OCI-M2 (cell line): Measurements from ENCODE around the gene NEFH.

ENCODE experiments used
- DNase-seq: peaks from one replicate; lab custom pipeline; 2025; ENCODE audit not compliant: unreplicated experiment; lab: John Stamatoyannopoulos, UW

The NEFH gene

DNA sequence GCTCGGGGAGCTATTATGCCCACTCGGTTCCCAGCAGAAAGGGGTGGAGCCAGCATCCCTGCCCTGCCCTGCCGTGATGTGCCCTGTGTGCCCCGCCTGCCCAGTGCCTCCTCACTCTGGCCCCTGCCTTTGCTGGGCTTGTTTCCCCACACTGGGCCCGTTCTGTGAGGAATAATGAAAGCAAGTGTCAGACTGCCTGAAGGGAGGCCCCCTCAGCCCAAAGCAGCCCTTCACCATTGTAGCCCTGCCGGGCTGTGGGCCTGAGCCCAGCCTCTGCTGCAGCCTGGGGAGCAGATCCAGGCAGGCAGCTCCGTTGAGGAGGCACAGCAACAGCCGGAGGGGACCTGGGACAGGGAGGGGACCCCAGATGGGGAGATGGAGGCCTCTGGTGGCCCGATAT is 20.2 kb upstream of the NEFH start:
- DNase-seq: no peak

DNA sequence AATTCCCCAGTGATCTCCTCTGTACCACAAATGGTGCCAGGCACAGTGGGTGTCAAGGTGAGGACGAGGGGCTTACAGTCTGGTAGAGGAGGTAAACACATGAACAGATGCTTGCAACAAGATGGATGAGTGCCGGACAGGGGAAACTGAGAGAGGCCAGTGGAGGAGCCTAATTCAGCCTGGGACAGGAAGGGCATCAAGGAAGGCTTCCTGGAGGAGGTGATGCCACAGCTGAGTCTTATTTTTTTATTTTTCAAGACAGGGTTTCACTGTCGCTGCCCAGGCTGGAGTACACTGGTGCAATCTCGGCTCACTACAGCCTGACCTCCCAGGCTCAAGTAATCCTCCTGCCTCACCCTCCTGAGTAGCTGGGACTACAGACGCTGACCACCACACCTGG is 18.8 kb upstream of the NEFH start:
- DNase-seq: no peak

DNA sequence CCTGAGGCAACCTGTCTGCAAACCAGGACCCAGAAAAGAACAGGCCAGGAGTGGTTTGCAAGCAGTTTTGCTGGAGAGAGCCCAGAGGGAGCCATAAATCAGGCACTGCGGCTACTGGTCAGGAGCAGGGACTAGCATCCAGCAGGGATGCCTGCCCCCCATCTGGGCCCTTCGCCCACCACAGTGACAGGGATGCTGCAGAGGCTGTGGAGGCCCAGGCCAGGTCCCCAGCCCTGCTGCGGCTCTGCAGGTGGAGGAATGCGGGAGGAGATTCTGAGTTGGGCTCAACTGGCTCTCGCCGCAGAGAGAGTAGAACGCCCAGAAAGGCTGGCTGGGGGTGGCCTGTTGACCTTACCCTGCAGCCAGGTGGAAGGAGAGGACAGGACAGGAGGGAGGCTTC is 16.4 kb upstream of the NEFH start:
- DNase-seq: no peak

DNA sequence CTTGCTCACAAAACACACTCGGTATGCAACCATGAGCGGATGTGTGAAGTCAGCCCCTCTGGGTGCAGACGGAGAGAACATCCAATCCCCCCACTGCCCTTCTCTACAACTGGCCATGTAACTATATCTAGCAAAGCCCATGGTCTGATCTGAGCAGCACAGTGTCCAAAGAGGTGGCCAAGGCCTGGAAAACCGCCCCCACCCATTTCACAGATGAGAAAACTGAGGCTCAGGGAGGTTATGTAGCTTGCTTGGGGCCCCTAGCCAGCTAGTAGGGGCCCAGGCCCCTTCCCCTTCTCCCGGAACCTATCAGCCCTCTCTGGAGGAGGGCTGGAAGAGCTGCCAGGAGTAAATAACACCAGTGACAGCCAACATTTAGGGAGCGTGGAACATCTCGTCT is 15.4 kb upstream of the NEFH start:
- no peak for DNase-seq

DNA sequence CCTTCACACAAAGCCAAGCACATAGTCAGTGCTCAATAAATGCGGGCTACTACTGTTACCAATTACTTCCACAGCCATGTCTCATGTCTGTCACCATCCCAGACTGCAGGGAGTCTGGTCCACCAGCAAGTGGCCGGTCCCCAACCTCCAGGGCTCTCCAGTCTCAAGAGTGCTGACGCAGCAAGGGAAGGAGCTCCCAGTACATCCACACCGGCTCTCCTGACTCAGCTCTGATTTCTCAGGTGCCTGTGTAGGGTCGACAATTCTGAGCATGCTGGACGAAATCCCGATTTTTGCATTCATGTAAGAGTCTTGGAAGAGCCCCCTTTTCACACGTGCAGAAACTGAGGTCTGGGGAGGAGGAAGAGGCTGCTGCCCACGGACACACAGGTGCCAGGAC is 10.3 kb upstream of the NEFH start:
- no peak for DNase-seq

DNA sequence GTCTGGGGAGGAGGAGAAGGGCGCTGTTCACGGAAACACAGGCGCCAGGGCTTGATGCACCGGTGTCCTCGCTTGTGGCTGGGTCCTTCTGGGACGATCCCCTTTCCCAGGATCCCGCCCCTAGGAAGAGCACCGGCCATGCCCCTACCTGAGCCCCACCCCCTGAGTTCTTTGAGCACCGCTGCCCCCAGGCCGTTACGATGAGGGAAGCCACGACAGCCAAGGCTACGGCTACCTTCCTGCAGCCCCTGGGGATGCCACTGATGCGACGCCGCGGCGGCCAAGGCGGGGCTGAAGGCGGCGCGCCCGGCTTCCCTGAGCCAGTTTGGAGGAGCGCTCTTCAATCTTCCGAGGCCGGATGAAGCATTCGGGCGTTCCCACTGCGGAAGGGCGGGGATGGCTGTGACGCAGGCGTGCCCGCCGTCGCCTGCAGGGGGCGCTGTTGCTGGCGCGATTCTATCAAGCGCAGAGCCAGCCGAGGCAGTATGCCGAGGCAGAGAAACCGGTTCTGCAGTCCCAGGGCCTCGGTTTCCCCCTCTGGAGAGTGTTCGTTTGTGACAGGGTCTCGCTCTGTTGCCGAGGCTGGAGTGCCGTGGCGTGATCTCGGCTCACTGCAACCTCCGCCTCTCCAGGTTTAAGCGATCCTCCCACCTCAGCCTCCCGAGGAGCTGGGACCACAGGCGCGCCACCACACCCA is 9.7 kb upstream of the NEFH start:
- DNase-seq: no peak

DNA sequence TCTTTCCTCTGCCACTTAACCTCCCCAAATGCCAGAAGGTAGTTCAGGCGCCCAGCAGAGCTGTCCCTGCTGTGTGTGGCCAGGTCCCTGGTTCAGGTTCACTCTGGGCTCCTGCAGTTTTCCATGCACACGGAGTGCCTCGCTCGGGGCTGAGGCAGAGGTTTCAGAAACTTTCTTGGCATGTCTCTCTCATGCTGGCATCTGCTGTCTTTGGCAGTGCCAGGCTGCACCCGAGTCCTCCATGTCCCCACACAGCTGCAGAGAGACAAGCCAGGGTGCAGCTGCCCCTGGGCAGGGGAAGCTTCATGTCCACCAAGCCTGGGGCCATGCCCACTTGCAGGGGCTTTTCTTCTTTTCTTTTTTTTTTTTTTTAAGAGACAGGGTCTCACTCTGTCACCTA is 7.0 kb upstream of the NEFH start:
- DNase-seq: no peak

DNA sequence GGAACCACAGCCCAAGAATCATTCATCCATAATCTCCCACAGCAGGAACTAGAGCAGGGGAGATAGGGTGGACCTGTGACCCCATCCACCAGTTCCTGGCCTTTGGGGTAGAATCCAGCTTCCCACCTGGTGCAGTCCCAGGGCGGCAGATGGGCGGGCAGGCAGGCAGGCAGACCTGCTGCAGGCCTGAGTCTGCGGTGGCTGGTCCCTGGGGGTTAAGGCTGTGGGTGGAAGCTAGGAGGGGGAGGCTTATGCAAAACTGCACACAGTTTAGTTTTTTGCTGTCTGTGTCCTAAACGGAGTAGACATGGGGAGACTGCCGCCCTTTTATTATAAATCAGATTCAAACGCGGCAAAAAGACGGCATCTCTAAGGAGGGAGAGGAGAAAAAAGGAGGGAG is 4.5 kb upstream of the NEFH start:
- DNase-seq: no peak

DNA sequence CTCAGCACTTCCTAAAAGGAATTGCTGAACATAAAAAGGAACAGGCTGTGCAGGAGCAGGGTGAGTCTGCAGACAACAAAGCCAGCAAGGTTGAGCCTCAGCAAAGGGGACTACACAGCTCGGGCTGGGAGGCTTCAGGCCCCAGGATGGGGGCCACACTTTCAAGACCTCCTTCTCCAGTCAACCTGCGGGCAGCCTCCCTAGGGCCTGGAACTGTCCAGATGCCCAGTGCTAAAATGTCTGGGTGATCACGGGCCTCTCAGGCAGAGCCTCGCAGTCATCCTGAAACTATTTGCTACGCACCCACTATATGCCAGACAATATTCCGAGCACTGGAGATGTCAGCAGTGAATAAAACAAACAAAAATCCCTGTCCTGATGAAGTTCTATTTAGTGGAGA is 3.9 kb upstream of the NEFH start:
- DNase-seq: no peak

DNA sequence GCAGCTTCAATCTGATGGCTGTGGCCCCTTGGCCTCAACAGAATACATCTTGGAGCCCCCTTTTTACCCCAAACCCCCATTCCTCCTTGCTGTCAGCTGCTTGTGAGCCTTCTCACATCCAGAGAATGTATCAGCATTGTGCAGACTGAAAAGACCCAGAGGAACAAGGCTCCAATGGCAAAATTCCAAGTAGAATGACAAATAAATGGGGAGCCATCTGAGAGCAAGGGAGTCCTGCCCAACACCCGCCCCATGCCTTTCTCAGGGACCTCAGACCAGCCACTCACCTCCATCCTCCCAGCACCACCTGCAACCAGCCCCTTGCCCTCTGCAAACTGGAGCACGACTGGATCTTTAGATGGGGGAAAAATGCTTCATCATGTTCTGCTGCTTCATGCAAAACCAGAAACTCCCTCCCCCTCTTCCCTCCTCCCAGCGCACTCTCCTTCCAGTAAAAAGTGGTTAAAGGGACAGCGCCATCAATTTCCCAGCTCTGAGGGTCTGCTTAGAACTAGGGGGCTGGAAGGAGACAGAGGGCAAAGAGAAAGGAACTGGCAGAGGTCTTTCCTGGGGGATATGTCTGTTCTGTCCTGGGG is 2.2 kb upstream of the NEFH start:
- no peak for DNase-seq

DNA sequence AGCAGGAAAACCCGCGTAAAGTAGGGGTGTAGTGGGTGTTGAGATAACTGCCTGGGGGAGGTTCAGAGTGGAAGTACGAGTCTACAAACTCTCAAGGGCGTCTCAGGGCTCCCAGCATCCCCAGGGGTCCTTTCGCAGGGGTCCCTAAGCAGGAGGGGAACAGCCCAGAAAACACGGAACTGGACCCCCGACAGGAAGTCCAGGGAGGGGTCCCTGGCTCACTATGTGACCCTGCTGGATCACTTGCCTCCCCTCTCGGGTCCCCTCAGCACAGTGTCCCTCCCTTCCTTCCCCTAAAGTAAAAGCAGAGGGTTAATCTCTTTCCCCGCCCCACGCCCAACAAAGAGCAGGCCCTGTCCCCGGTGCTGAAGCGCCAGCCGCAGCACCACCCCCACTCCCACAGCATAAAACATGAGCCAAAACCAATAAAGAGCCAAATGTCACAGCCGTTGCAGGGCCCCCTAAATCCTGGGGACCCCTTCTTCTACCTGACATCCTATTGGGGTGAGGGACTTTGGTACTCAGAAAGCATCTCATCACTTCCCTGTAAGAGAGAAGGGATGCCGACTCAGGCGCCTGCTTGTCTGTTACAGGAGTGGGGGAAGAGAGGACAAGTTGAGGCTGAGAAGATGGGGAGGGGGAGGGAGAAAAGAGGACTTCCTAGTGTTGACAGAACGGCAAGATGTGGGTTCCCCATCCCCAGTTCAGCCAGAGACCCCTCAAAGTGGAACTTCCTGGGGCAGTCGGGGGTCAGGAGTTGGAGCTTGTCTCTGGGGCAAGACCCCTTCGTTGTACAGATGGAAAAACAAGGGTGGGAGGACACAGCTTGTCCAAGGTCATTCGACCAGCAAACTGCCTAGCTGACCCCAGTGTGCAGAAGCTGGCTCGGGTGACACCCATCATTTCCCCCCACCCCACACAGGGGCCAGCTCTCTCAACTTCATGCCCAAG is 1.4 kb upstream of the NEFH start:
- no peak for DNase-seq

DNA sequence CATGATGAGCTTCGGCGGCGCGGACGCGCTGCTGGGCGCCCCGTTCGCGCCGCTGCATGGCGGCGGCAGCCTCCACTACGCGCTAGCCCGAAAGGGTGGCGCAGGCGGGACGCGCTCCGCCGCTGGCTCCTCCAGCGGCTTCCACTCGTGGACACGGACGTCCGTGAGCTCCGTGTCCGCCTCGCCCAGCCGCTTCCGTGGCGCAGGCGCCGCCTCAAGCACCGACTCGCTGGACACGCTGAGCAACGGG is 169 bp downstream of the NEFH start:
- no peak for DNase-seq

DNA sequence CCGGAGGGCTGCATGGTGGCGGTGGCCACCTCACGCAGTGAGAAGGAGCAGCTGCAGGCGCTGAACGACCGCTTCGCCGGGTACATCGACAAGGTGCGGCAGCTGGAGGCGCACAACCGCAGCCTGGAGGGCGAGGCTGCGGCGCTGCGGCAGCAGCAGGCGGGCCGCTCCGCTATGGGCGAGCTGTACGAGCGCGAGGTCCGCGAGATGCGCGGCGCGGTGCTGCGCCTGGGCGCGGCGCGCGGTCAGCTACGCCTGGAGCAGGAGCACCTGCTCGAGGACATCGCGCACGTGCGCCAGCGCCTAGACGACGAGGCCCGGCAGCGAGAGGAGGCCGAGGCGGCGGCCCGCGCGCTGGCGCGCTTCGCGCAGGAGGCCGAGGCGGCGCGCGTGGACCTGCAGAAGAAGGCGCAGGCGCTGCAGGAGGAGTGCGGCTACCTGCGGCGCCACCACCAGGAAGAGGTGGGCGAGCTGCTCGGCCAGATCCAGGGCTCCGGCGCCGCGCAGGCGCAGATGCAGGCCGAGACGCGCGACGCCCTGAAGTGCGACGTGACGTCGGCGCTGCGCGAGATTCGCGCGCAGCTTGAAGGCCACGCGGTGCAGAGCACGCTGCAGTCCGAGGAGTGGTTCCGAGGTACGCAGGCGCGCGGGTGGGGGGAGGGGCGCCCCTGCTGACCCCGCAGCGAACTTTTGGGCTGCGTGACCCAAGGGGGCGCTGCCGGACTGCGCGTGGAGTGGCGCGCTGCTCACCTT is 670 bp downstream of the NEFH start:
- peak; percentile 44 for DNase-seq

DNA sequence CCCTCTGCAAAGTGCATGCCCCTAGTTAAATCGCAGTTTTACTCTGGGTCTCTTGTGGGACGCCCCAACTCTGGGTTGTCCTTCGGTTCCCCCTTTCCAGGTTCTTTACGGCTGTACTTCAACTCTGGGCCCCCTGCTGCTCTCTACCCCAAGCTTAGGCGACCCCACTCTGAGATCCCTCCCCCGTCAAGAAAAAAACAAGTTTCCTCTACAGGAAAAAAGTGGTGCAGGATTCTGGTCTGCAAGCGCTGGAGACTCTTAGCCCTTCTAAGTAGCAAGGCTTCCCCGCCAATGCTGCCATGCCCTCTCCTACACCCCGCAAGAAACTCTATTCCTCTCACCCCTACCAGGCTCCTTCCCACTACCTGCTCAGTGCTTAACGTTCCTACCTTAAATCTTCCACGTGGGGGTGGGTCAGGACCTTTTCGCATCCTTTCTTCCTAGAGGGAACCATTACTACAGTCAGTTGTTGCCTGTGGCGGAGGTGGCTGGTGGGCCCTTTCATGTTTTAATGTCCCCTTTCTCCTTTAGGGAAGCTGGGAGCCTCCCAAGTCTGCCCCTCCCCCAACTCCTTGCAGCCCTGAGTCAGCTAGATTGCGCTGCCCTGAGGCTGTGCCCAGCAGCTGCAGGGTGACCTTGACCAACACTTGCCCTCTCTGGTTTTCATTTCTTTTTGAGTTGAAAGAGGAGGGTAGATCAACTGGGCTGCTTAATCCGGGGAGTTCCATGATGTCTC is 1.4 kb downstream of the NEFH start:
- DNase-seq: no peak

DNA sequence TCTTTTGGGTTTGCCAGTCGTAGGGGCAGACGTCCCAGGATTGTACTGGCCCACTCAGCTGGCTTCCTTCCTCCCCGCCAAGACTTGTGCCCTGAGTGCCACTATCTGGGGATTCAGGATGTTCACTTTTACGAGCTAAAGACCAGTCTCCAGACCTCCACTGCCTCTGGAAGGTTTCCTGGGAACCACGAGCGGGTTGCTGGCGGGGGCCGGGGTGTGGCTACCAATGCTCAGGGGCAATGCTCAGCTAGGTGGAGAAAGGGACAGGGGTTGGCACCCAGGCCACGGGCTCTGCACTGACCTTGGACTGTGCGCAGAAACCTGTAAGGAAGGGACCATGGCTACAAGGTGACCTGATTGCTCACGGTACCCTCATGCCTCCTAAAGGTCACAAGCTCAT is 2.2 kb downstream of the NEFH start:
- DNase-seq: no peak

DNA sequence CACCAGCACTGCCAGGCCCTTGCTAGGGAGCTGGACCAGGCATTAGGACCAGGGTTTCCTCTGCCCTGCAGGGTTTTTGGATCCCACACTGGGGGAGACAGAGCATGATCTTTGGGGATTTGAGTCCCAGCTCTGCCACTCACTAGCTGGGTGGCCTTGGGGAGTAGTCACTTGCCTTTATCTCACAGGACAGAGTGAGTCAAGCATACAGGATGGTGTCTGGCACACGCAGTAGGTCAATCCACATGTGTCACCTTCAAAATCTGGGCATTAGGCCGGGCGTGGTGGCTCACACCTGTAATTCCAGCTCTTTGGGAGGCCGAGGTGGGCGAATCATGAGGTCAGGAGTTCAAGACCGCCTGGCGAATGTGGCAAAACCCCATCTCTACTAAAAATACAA is 2.7 kb downstream of the NEFH start:
- DNase-seq: no peak

DNA sequence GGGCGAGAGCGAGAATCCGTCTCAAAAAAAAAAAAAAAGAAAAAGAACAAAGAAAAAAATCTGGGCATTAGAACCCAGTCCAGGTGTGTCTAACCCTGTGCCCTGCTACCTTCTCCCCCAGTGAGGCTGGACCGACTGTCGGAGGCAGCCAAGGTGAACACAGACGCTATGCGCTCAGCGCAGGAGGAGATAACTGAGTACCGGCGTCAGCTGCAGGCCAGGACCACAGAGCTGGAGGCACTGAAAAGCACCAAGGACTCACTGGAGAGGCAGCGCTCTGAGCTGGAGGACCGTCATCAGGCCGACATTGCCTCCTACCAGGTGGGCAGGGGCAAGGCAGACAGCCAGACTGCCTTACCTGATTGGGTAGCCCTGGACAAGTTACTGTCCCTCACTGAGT is 3.2 kb downstream of the NEFH start:
- DNase-seq: no peak

DNA sequence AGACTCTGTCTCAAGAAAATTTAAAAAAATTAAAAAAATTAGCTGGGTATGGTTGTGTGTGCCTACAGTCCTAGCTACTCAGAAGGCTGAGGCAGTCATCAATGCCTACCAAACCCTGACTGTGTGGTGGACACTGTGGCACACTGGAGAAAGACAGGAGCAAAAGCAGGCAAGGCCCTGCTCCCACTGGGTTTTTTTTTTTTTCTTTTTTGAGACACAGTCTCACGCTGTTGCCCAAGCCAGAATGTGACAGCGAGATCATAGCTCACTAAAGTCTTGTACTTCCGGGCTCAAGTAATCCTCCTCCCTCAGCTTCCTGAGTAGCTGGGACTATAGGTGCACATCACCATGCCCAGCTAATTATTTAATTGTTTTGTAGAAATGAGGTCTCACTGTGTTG is 4.6 kb downstream of the NEFH start:
- no peak for DNase-seq

DNA sequence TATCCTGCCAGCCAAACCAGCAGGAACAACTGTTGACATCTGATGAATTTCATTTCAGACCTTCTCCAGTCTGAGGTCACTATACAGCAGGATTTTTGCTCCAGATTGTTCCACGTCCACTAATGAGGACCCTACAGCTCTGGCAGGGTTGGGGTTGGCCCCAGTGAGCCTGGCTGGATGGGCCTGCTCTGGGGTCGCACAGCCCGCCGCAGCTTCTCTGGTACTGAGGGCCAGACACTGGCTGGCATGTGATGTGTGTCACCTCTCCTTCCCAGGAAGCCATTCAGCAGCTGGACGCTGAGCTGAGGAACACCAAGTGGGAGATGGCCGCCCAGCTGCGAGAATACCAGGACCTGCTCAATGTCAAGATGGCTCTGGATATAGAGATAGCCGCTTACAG is 5.4 kb downstream of the NEFH start:
- no peak for DNase-seq

DNA sequence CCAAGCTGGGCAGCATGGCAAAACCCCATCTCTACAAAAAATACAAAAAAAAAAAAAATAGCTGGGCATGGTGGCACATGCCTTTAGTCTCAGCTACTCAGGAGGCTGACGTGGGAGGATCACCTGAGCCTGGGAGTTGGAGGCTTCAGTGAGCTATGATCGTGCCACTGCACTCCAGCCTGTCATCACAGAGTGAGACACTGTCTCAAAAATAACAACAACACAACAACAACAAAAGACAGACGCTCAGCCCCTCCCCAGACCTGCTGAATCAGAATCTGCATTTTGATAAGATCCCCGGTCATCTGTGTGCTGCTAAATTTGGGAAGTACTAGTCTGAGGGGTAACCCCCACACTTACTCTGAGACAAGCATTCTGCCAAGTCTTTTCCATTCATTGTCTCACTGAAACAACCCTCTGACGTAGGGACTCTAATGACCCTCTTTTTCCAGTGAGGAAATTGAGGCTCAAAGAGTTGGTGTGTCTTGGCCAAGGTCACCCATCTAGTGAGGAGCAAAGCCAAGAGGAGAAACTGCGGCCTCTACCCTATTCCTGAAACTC is 7.5 kb downstream of the NEFH start:
- no peak for DNase-seq
